KMS-11 (cell line): ENCODE results near the gene TMCC3.

ENCODE experiments used
- H2AFZ ChIP-seq: fragments of 200-600 bp; sonication (generic); 2 replicates; pipeline ENCODE4 v1.6.1; 2016; ENCODE audit warnings: antibody characterized with exemption, mixed run types, low read depth
- H3K27ac ChIP-seq: fragments of 200-600 bp; sonication (generic); 2 replicates; pipeline ENCODE4 v1.6.1; 2016; ENCODE audit warnings: mild to moderate bottlenecking, mixed run types
- H3K27me3 ChIP-seq: fragments of 200-600 bp; sonication (generic); 2 replicates; pipeline ENCODE4 v1.6.1; 2017; ENCODE audit warnings: mild to moderate bottlenecking, low read depth, mixed run types, moderate library complexity; ENCODE audit not compliant: insufficient read depth
- H3K36me3 ChIP-seq: fragments of 200-600 bp; sonication (generic); 2 replicates; pipeline ENCODE4 v1.6.1; 2017; ENCODE audit warnings: mild to moderate bottlenecking, mixed run types; ENCODE audit not compliant: insufficient read depth
- H3K4me1 ChIP-seq: fragments of 200-600 bp; sonication (generic); 2 replicates; pipeline ENCODE4 v1.6.1; 2016; ENCODE audit warnings: mild to moderate bottlenecking, low read depth, mixed run types; ENCODE audit not compliant: poor library complexity, severe bottlenecking
- H3K4me2 ChIP-seq: fragments of 200-600 bp; sonication (generic); 2 replicates; pipeline ENCODE4 v1.7.0; 2016; ENCODE audit warnings: mild to moderate bottlenecking, mixed run types
- H3K4me3 ChIP-seq: fragments of 200-600 bp; sonication (generic); IDR thresholded peaks from 2 replicates; pipeline ENCODE4 v1.6.1; 2017; ENCODE audit warnings: low read depth, low read length, mixed read lengths; ENCODE audit not compliant: insufficient read depth
- H3K79me2 ChIP-seq: fragments of 200-600 bp; sonication (generic); 2 replicates; pipeline ENCODE4 v1.6.1; 2016; ENCODE audit warnings: low read depth, mixed run types; ENCODE audit not compliant: insufficient read depth
- H3K9ac ChIP-seq: fragments of 200-600 bp; sonication (generic); 2 replicates; pipeline ENCODE4 v1.6.1; 2016; ENCODE audit warnings: mild to moderate bottlenecking, mixed run types
- H4K20me1 ChIP-seq: fragments of 200-600 bp; sonication (generic); 2 replicates; pipeline ENCODE4 v1.6.1; 2016; ENCODE audit warnings: mild to moderate bottlenecking, mixed run types; ENCODE audit not compliant: insufficient read depth
- CTCF ChIP-seq: fragments of 200-600 bp; sonication (generic); conservative IDR thresholded peaks from 2 replicates; pipeline ENCODE4 v1.6.1; 2017; ENCODE audit warnings: low read depth, mild to moderate bottlenecking, antibody characterized with exemption, low read length, moderate library complexity, mixed read lengths

TMCC3 gene

GRCh38 chr12:94644141-94644979 is 6.0 kb downstream of the TMCC3 start:
- peak overlapping the region; percentile 75 for H3K4me2 ChIP-seq
- no peaks in the 10 kb centered on the region for H3K27me3 ChIP-seq
- H3K4me1 ChIP-seq, result peaks cover 92% of the 10 kb centered on the region
- no peaks in the 10 kb centered on the region for H3K36me3 ChIP-seq
- peak overlapping the region; percentile 92 for H3K27ac ChIP-seq
- peaks cover 65% of the 10 kb centered on the region for H3K79me2 ChIP-seq
- no peaks in the 10 kb centered on the region for H4K20me1 ChIP-seq
- peak overlapping the region; percentile 53; the same call in 1 of the 2 replicates for H3K9ac ChIP-seq
- no peak overlapping the region for H2AFZ ChIP-seq
- no peak for TF ChIP-seq CTCF
- H3K4me3 ChIP-seq, result no peak overlapping the region

GRCh38 chr12:94643606-94644005 is 6.8 kb downstream of the TMCC3 start:
- peaks cover 63% of the 10 kb centered on the region for H3K79me2 ChIP-seq
- no peak for TF ChIP-seq CTCF
- peak overlapping the region; percentile 92 for H3K27ac ChIP-seq
- peaks cover 97% of the 10 kb centered on the region for H3K4me1 ChIP-seq
- no peak overlapping the region for H2AFZ ChIP-seq
- H3K4me2 ChIP-seq, result peak overlapping the region; percentile 75
- no peak overlapping the region for H3K4me3 ChIP-seq
- peak overlapping the region; percentile 53; the same call in 1 of the 2 replicates for H3K9ac ChIP-seq
- no peaks in the 10 kb centered on the region for H4K20me1 ChIP-seq
- no peaks in the 10 kb centered on the region for H3K27me3 ChIP-seq
- no peaks in the 10 kb centered on the region for H3K36me3 ChIP-seq

GRCh38 chr12:94641283-94641682 is 9.1 kb downstream of the TMCC3 start:
- H3K27ac ChIP-seq, result peak overlapping the region; percentile 81
- peaks cover 97% of the 10 kb centered on the region for H3K4me1 ChIP-seq
- H3K9ac ChIP-seq, result peak overlapping the region; percentile 8; the same call in 1 of the 2 replicates
- H3K79me2 ChIP-seq, result peaks cover 58% of the 10 kb centered on the region
- H2AFZ ChIP-seq, result no peak overlapping the region
- no peak overlapping the region for H3K4me3 ChIP-seq
- no peaks in the 10 kb centered on the region for H3K36me3 ChIP-seq
- H3K27me3 ChIP-seq, result no peaks in the 10 kb centered on the region
- H3K4me2 ChIP-seq, result peak overlapping the region; percentile 95; the same call in 1 of the 2 replicates
- TF ChIP-seq CTCF, result no peak
- no peaks in the 10 kb centered on the region for H4K20me1 ChIP-seq

- Histone ChIP-seq H3K4me2 (peak overlapping the region; percentile 95), H3K27me3 (no peaks in the 10 kb centered on the region), H3K4me3 (no peak overlapping the region), H3K36me3 (no peaks in the 10 kb centered on the region), H3K4me1 (peaks cover 95% of the 10 kb centered on the region), H3K79me2 (peaks cover 53% of the 10 kb centered on the region), H2AFZ (no peak overlapping the region), H3K27ac (peak overlapping the region; percentile 81), H4K20me1 (no peaks in the 10 kb centered on the region), H3K9ac (peak overlapping the region; percentile 8; the same call in 1 of the 2 replicates)
- no peak for TF ChIP-seq CTCF
Measured at GRCh38 chr12:94640134-94640928, 10.0 kb downstream of the TMCC3 start.
